Epithelial cell of umbilical artery (primary cell): Measurements from ENCODE around the gene BCDIN3D. TPM values are rescaled to one million over a fixed set of nuclear protein-coding genes. Genes with fewer than 3 reads are reported as not detected.

ENCODE experiments used
- total RNA-seq: library from RNA; depleted of rRNA; stranded (reverse); fragments of >200 nt; gene quantifications from 2 replicates; pipeline ENCODE4 v1.2.3, GENCODE V29; 2014

Gene BCDIN3D, protein sequence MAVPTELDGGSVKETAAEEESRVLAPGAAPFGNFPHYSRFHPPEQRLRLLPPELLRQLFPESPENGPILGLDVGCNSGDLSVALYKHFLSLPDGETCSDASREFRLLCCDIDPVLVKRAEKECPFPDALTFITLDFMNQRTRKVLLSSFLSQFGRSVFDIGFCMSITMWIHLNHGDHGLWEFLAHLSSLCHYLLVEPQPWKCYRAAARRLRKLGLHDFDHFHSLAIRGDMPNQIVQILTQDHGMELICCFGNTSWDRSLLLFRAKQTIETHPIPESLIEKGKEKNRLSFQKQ
- 2.6 and 3.2 TPM in 2 replicates for total RNA-seq

GRCh38 chr12:49842519-49843352, at the start of gene BCDIN3D:
Gene BCDIN3D (minus strand): TSS chr12:49843106. CDS start chr12:49843087, 19 bp downstream.

DNA sequence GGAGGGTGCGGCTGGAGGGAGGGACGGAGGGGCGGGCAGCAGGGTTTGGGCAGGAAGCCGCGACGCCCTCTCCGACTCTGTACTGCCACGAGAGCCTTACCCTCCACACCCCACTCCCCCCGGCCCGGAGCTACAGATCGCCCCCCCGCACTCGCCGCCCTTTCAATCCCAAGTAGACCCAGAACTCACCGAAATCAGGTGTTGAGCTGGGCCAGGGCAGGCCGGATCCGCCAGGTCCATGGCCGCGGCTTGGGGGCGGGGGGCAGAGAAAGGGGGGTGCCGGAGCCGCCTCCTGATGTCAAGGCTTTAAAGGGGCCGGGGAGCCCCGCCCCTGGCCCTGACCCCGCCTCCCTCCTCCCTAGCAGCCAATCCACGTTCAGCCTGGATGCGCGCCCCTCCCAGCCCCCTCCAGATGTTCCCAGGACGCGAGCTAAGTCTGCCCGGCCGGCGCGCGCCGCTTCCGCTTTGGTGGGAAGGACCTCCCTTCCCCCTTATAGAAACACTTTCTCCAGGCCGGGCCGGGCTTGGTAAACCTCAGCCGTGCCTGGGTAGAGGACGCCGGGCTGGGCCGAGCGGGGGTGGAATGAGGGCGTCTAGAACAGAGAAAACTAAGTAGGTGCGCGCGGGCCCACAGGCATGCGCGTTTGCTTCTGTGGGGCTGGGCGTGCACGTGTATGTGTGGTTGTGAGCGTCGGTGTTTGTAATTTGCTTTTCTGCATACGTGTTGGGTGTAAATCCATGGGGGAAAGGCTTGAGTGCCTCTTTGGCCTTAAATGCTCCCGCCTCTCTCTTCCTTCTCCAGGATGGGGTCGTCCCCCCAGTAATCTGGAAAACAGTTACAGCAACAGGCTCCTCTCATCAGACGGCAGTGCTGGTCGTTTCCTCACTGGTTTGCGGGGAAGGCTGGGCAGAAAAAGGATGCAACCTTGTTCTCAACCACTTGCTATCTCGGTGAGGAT, 14.5 kb downstream of the BCDIN3D start, which contains the start of gene NCKAP5L:
Gene NCKAP5L, minus strand, starts transcription at position 281 of the 959 bp plus-strand sequence. CDS start 24,369 bp downstream, outside the sequence.

Other genes with a start within 250 kb of the BCDIN3D start
- 0.32 TPM in 1 of 2 replicates, not detected in the other for gene FAM186B, start 237.5 kb downstream of the BCDIN3D start, total RNA-seq
- 5.5 and 11.4 TPM in 2 replicates for gene PRPF40B, start 219.5 kb downstream of the BCDIN3D start, total RNA-seq
- gene FMNL3, start 135.7 kb downstream of the BCDIN3D start, total RNA-seq = 69.2 and 72.0 TPM in 2 replicates
- gene TMBIM6, start 101.5 kb downstream of the BCDIN3D start, total RNA-seq = 284 and 430 TPM in 2 replicates
- 10.7 and 11.9 TPM in 2 replicates for gene NCKAP5L, start 14.7 kb downstream of the BCDIN3D start, total RNA-seq
- gene FAIM2, start 60.8 kb upstream of the BCDIN3D start, total RNA-seq = under 0.01 and 0.15 TPM in 2 replicates
- not detected in 2 replicates for gene AQP2, start 107.6 kb upstream of the BCDIN3D start, total RNA-seq
- 0.32 and 3.2 TPM in 2 replicates for gene AQP5, start 118.8 kb upstream of the BCDIN3D start, total RNA-seq
- gene AQP6, start 129.8 kb upstream of the BCDIN3D start, total RNA-seq = under 0.01 TPM in 1 of 2 replicates, not detected in the other
- gene RACGAP1, start 182.4 kb upstream of the BCDIN3D start, total RNA-seq = 56.8 and 87.5 TPM in 2 replicates
- 0.65 and 0.76 TPM in 2 replicates for gene ASIC1, start 214.5 kb upstream of the BCDIN3D start, total RNA-seq
- 69.2 and 70.7 TPM in 2 replicates for gene SMARCD1, start 242.2 kb upstream of the BCDIN3D start, total RNA-seq